Esophagus (tissue), 2 donors: ENCODE results near the gene STOM. TPM values are rescaled to one million over a fixed set of nuclear protein-coding genes. Genes with fewer than 3 reads are reported as not detected.
"Not testable (repeated sequence)": the region's sequence is repeated elsewhere in the genome, so short reads cannot be mapped to it uniquely, and the experiment has no call there.

Experiments used
- H3K27ac ChIP-seq, 2 donors: one replicate each; pipeline ENCODE4 v1.5.1; 2013; ENCODE audit warnings: low read depth in 2 of 2, mild to moderate bottlenecking in 2 of 2, inconsistent platforms in 1 of 2, low read length in 1 of 2, moderate library complexity in 1 of 2
- H3K27me3 ChIP-seq, 2 donors: one replicate each; pipeline ENCODE4 v1.6.1; 2013; ENCODE audit warnings: low read length in 2 of 2, control low read depth in 1 of 2, mild to moderate bottlenecking in 1 of 2; ENCODE audit not compliant: insufficient read depth in 2 of 2, control insufficient read depth in 1 of 2
- H3K36me3 ChIP-seq, 2 donors: one replicate each; pipeline ENCODE4 v1.6.1; 2013; ENCODE audit warnings: low read length in 1 of 2; ENCODE audit not compliant: control insufficient read depth in 2 of 2, insufficient read depth in 2 of 2
- H3K4me1 ChIP-seq, 2 donors: one replicate each; pipeline ENCODE4 v1.6.1; 2013; ENCODE audit warnings: low read length in 1 of 2; ENCODE audit not compliant: control insufficient read depth in 2 of 2, insufficient read depth in 2 of 2
- H3K4me3 ChIP-seq, 2 donors: one replicate each; pipeline ENCODE4 v1.5.1; 2013; ENCODE audit warnings: low read length in 2 of 2, mild to moderate bottlenecking in 2 of 2, low read depth in 1 of 2, moderate library complexity in 1 of 2
- H3K9me3 ChIP-seq, 2 donors: one replicate each; pipeline ENCODE4 v1.6.1; 2013; ENCODE audit warnings: mild to moderate bottlenecking in 2 of 2, low read depth in 1 of 2, low read length in 1 of 2, moderate library complexity in 1 of 2; ENCODE audit not compliant: control insufficient read depth in 2 of 2, insufficient read depth in 1 of 2
- WGBS, 2 donors: extraction: QIAGEN DNeasy Blood & Tissue Kit; methylation state at CpG; one replicate each; pipeline ENCODE4 v1.1.7; 2013; 5-methylcytosine and 5-hydroxymethylcytosine counted together
- polyA plus RNA-seq, 2 donors: library from polyadenylated mRNA; stranded (reverse); fragments of 200-250 nt; gene quantifications; one replicate each; pipeline ENCODE4 v1.2.3, GENCODE V29; 2013
- donor health status: healthy with polysubstance abuse.
- donor health status: Bipolar disorder and iron deficiency.

Gene STOM
- polyA plus RNA-seq, 2 donors = 46.3 to 64.7 TPM

DNA sequence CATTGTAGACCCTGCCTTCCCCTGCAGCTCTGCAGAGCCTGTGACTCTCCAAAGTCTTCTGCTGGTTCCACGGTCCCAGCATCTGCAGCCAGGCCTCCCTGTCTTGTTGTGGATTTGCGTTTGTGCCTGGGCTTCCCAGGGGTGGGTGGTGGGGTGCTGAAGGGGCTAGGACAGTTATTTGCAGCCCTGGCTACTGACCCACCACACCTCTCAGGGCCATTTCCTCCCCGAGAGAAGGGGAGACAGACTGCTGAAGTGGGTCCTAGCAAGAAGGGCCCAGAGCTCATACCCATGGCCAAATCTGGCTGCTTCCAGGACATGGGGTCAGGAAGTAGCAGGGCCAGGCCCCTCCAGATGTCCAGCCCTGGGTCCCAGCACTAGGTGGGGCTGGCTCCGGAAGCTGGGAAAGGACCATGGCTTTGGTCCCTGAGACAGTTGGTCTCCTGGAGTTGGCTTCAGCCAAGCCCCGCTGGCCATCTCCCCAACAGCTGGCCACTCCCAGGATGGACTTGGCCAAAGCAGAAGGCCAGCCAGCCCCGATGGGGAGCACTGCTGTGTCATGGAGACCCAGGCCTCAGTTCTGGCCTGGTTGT is 75.8 kb downstream of the STOM start:
- Histone ChIP-seq H3K27me3 (no peaks in the 10 kb centered on the region), H3K27ac (peak overlapping the region; percentile 88 to 94), H3K9me3 (no peaks in the 10 kb centered on the region), H3K4me1 (peaks cover 16 to 22% of the 10 kb centered on the region in 2 donors), H3K36me3 (no peaks in the 10 kb centered on the region), H3K4me3 (no peak overlapping the region)
- WGBS, 2 donors = 69 to 81% methylated on average over 6 of the region's 6 CpGs

DNA sequence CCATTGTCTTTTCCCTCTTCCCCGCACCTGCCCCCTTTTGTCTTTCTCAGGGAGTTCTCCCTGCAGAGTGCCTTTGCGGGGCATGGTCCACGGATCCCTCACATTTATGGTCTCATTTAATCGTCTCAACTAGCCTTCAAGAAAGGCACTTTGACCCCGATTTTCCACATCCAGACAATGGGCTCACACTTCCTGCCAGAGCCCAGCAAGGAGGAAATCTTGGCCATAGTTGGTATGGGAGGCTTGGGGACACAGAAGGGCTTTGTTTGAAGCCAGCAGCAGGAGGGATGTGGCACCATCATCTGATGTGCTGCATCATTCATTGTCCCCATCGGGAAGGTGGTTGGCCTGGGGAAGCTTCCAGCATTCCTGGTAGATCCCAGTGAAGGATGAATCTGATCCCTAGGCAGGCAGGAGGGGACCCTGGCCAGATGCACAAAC is 77.2 kb downstream of the STOM start:
- no peak overlapping the region for H3K4me3 ChIP-seq
- H3K9me3 ChIP-seq = no peaks in the 10 kb centered on the region
- no peaks in the 10 kb centered on the region for H3K36me3 ChIP-seq
- no peaks in the 10 kb centered on the region for H3K27me3 ChIP-seq
- H3K4me1 ChIP-seq = peaks cover 12 to 33% of the 10 kb centered on the region in 2 donors
- WGBS, 2 donors = 80 to 81% methylated on average over 6 of the region's 6 CpGs
- peak overlapping the region; percentile 9 to 60 for H3K27ac ChIP-seq

DNA sequence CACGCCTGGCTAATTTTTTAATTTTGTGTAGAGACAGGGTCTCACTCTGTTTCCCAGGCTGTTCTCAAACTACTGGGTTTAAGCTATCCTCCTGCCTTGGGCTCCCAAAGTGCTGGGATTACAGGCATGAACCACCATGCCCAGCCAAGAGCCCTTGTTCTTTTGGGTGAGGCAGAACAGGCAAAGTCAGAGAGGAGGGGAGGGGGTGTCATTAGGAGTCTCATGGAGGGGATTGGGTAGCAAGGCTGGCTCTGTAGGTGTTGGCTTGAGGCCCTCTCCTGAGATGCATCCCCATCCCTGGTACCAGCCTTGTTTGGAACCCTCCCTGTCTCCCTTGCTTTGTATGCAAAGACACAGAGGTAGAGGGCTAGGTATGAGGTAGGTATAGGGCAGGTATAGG is 78.0 kb downstream of the STOM start:
- peaks cover 12 to 35% of the 10 kb centered on the region in 2 donors for H3K4me1 ChIP-seq
- peak overlapping the region in 1 of 2 donors; percentile 60 for H3K27ac ChIP-seq

DNA sequence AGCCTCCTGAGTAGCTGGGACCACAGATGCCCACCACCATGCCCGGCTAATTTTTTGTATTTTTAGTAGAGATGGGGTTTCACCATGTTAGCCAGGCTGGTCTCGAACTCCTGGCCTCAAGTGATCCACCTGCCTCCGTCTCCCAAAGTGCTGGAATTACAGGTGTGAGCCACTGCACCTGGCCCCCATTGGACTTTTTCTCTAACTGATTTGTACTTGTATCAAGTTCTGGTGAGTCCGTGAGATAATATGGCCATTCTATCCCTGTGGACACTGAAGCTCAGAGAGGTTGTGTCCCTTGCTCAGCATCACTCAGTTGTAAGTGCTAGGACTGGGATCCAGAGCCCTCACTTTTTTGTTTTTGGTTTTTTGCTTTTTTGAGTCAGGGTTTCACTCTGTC is 78.5 kb downstream of the STOM start:
- H3K27me3 ChIP-seq, H3K9me3 ChIP-seq, H3K4me3 ChIP-seq, H3K36me3 ChIP-seq: not testable (repeated sequence)
- WGBS, 2 donors = 82 to 95% methylated on average over 4 of the region's 4 CpGs
- H3K27ac ChIP-seq = peak overlapping the region in 1 of 2 donors; percentile 6
- peaks cover 12 to 32% of the 10 kb centered on the region in 2 donors for H3K4me1 ChIP-seq

More for the DNA sequence above, 78.0 kb downstream of the STOM start:
- no peaks in the 10 kb centered on the region for H3K27me3 ChIP-seq
- H3K9me3 ChIP-seq = no peaks in the 10 kb centered on the region
- 99 to 100% methylated on average over 1 of the region's 1 CpG for WGBS, 2 donors
- H3K4me3 ChIP-seq = no peak overlapping the region
- no peaks in the 10 kb centered on the region for H3K36me3 ChIP-seq

DNA sequence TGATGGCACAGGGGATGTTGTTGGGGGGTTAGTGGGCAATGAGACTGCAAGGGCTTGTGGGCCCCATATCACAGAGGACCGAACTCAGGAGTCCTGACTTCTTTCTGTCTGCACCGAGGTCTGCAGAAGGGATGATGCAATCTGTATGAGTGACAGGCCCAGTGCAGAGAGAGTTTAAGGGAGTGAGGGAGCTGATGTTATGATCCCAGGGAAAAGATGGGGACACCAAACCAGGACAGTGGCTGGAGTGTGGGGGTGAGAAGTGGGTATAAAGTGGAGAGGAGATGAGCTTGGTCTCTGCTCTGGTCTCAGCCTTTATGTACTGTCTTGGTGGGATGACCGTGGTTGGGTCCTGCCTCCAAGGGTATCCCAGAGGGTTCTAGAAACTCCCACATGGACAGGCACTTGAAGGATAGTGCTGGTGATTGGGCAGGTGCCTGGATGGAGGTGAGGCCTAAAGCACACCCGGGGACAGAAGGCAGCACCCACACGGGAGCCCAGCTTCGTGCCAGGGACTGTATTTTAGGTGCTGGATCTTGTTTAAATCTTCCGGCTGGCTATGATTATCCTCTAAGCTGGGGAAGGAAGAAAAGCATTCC is 80.2 kb downstream of the STOM start:
- WGBS, 2 donors = 47 to 57% methylated on average over 7 of the region's 7 CpGs
- no peak overlapping the region for H3K4me3 ChIP-seq
- no peaks in the 10 kb centered on the region for H3K36me3 ChIP-seq
- peak overlapping the region; percentile 99 to 100 for H3K27ac ChIP-seq
- H3K9me3 ChIP-seq = no peaks in the 10 kb centered on the region
- peaks cover 10 to 34% of the 10 kb centered on the region in 2 donors for H3K4me1 ChIP-seq
- no peaks in the 10 kb centered on the region for H3K27me3 ChIP-seq

GRCh38 chr9:121289026-121289771 is 80.9 kb downstream of the STOM start:
- H3K27ac ChIP-seq = peak overlapping the region; percentile 99 to 100
- no peak overlapping the region for H3K4me3 ChIP-seq
- peaks cover 13 to 40% of the 10 kb centered on the region in 2 donors for H3K4me1 ChIP-seq
- no peaks in the 10 kb centered on the region for H3K9me3 ChIP-seq
- no peaks in the 10 kb centered on the region for H3K27me3 ChIP-seq
- H3K36me3 ChIP-seq = no peaks in the 10 kb centered on the region
- 20 to 34% methylated on average over 10 of the region's 10 CpGs for WGBS, 2 donors

Other genes starting within 250 kb of the STOM start
- gene RAB14, start 168.4 kb downstream of the STOM start, polyA plus RNA-seq = 10 to 100 TPM; 20.1 to 33.4 TPM
- 100 to 1,000 TPM; 198 to 418 TPM for gene GSN, start 102.1 kb downstream of the STOM start, polyA plus RNA-seq
- 10 to 100 TPM; 24.2 to 26.5 TPM for gene GGTA1, start 129.6 kb upstream of the STOM start, polyA plus RNA-seq